ENCODE results near the gene LCNL1.

The LCNL1 gene

DNA sequence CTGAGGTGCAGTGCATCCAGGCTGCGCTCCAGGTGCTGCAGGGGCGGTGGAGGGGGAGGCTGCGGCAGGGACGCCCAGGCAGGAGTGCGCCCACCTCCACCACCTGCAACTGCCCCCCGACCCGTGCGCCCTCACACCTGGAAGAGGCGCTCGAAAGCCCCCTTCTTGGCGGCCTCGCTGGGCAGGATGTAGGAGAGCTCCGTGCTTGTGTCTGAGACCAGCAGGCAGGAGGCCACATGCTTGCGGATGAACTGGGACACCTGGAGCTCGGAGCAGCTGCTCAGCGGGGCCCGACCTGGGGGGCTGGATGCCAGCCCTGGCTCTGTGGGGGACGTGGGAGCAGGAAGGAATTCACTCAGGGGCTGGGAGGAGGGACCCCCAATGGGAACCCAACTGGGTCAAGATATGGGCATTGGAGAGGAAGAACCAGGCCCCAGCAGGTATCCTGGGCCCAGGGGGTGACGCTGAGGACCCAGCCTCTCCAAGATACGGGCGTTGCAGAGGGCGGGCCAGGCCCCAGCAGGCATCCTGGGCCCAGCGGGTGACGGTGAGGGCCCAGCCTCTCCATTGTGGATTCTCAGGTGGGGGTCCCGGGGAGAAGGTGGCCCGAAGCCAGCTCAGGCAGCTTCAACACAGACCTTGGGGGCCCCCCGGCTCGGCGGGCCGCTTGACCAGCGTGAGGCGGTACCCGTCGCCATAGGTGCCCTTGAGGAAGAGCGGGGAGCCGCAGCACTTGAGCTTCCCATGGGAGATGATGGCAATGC, 32.2 kb downstream of the LCNL1 start:
- Histone ChIP-seq H3K27me3 (ENCODE audit: insufficient read depth, poor library complexity, severe bottlenecking) (no peaks in the 10 kb centered on the region), H3K4me3 (ENCODE audit: severe bottlenecking) (no peak overlapping the region), H3K4me1 (ENCODE audit: insufficient read depth, poor library complexity, severe bottlenecking) (no peaks in the 10 kb centered on the region), H3K36me3 (ENCODE audit: low read depth) (no peaks in the 10 kb centered on the region), H3K9me3 (ENCODE audit: severe bottlenecking) (no peaks in the 10 kb centered on the region), H3K27ac (ENCODE audit: poor library complexity, severe bottlenecking) (no peak overlapping the region)
- ATAC-seq (ENCODE audit: low read depth) (no peak), DNase-seq (ENCODE audit: low spot score) (no peak)
- no peak for TF ChIP-seq CTCF (IDR thresholded peaks at IDR 0.05; ENCODE audit: poor library complexity, severe bottlenecking)

DNA sequence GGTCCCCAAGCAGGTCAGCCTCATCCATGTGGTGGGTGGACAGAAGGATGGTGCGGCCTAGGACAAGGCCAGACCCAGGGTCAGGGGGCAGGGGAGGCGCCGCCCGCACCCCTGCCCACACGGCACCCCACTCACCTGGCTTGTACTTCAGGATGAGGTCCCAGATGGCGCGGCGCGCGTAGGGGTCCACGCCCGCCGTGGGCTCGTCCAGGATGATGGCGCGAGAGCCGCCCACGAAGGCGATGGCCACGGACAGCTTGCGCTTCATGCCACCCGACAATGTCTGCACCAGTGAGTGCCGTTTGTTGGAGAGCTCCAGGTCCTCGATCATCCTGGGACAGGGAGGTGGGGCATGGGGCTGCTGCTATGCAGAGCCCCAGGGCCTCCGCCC, 32.7 kb downstream of the LCNL1 start:
- DNase-seq (ENCODE audit: low spot score) (no peak), ATAC-seq (ENCODE audit: low read depth) (no peak)
- H3K4me3 ChIP-seq (ENCODE audit: severe bottlenecking): no peak overlapping the region
- H3K9me3 ChIP-seq (ENCODE audit: severe bottlenecking): no peaks in the 10 kb centered on the region
- no peaks in the 10 kb centered on the region for H3K4me1 ChIP-seq (ENCODE audit: insufficient read depth, poor library complexity, severe bottlenecking)
- H3K27ac ChIP-seq (ENCODE audit: poor library complexity, severe bottlenecking): no peak overlapping the region
- no peak for TF ChIP-seq CTCF (IDR thresholded peaks at IDR 0.05; ENCODE audit: poor library complexity, severe bottlenecking)
- H3K27me3 ChIP-seq (ENCODE audit: insufficient read depth, poor library complexity, severe bottlenecking): no peaks in the 10 kb centered on the region
- no peaks in the 10 kb centered on the region for H3K36me3 ChIP-seq (ENCODE audit: low read depth)

GRCh38 chr9:137015976-137016375, 33.2 kb downstream of the LCNL1 start:
- no peak for TF ChIP-seq CTCF (IDR thresholded peaks at IDR 0.05; ENCODE audit: poor library complexity, severe bottlenecking)
- no peak overlapping the region for H3K4me3 ChIP-seq (ENCODE audit: severe bottlenecking)
- no peaks in the 10 kb centered on the region for H3K9me3 ChIP-seq (ENCODE audit: severe bottlenecking)
- DNase-seq (ENCODE audit: low spot score): no peak
- no peaks in the 10 kb centered on the region for H3K36me3 ChIP-seq (ENCODE audit: low read depth)
- H3K27ac ChIP-seq (ENCODE audit: poor library complexity, severe bottlenecking): no peak overlapping the region
- no peaks in the 10 kb centered on the region for H3K27me3 ChIP-seq (ENCODE audit: insufficient read depth, poor library complexity, severe bottlenecking)
- no peak for ATAC-seq (ENCODE audit: low read depth)
- H3K4me1 ChIP-seq (ENCODE audit: insufficient read depth, poor library complexity, severe bottlenecking): no peaks in the 10 kb centered on the region

DNA sequence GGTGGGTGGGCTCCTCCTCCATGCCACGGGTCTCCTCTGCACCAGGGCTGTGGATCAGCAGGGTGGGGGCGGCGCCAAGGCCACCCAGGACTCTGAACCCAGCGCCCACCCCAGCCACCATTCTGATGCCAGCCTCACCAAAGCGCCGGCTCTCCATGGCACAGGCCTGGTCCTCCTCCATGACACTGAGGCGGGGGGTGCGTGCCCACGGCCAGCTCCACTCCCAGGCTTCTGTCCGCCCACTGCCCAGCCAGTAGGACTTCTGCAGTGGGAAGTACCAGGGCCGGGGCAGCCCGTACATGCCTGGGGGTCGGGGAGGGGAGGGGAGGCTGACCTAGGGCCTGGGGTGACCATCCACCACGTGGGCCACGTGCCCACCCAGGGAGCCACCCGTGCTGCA, 33.6 kb downstream of the LCNL1 start:
- H3K4me3 ChIP-seq (ENCODE audit: severe bottlenecking): no peak overlapping the region
- no peak overlapping the region for H3K27ac ChIP-seq (ENCODE audit: poor library complexity, severe bottlenecking)
- no peaks in the 10 kb centered on the region for H3K4me1 ChIP-seq (ENCODE audit: insufficient read depth, poor library complexity, severe bottlenecking)
- H3K36me3 ChIP-seq (ENCODE audit: low read depth): no peaks in the 10 kb centered on the region
- no peaks in the 10 kb centered on the region for H3K27me3 ChIP-seq (ENCODE audit: insufficient read depth, poor library complexity, severe bottlenecking)
- H3K9me3 ChIP-seq (ENCODE audit: severe bottlenecking): no peaks in the 10 kb centered on the region
- DNase-seq (ENCODE audit: low spot score): no peak
- no peak for TF ChIP-seq CTCF (IDR thresholded peaks at IDR 0.05; ENCODE audit: poor library complexity, severe bottlenecking)
- no peak for ATAC-seq (ENCODE audit: low read depth)

DNA sequence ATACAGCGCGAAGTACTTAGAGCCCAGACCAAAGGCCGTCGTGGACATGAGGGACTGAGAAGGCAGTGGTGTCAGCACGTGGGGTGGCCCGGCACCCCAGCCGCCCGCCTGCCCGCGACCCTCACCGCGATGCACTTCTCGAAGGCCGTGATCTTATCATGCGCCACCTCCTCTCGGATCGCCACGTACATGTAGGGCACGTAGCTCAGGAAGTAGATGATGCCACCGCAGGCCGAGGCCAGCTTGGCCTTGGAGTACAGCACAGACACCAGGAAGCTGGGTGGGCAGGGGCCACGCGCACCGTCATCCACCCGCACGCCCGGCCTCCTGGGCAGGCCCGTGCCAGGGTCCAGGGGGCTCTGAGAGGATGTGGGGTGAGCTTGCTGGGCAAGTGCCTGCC, 34.3 kb downstream of the LCNL1 start:
- no peaks in the 10 kb centered on the region for H3K9me3 ChIP-seq (ENCODE audit: severe bottlenecking)
- no peak overlapping the region for H3K27ac ChIP-seq (ENCODE audit: poor library complexity, severe bottlenecking)
- ATAC-seq (ENCODE audit: low read depth) (no peak), DNase-seq (ENCODE audit: low spot score) (no peak)
- no peak for TF ChIP-seq CTCF (IDR thresholded peaks at IDR 0.05; ENCODE audit: poor library complexity, severe bottlenecking)
- no peaks in the 10 kb centered on the region for H3K27me3 ChIP-seq (ENCODE audit: insufficient read depth, poor library complexity, severe bottlenecking)
- no peak overlapping the region for H3K4me3 ChIP-seq (ENCODE audit: severe bottlenecking)
- no peaks in the 10 kb centered on the region for H3K36me3 ChIP-seq (ENCODE audit: low read depth)
- no peaks in the 10 kb centered on the region for H3K4me1 ChIP-seq (ENCODE audit: insufficient read depth, poor library complexity, severe bottlenecking)

Measured in RWPE2 (cell line).